LNCAP (cell line): ENCODE results near the gene PRKCA.

Experiments
- TF ChIP-seq, protein P1 (sequence below): fragments of 450-650 bp; IDR thresholded peaks from 2 replicates; pipeline ENCODE4 v1.5.1; 2017; ENCODE audit warnings: mild to moderate bottlenecking

PRKCA gene

GRCh38 chr17:66443166-66443565 is 140.8 kb downstream of the PRKCA start:
- TF ChIP-seq, protein P1, sequence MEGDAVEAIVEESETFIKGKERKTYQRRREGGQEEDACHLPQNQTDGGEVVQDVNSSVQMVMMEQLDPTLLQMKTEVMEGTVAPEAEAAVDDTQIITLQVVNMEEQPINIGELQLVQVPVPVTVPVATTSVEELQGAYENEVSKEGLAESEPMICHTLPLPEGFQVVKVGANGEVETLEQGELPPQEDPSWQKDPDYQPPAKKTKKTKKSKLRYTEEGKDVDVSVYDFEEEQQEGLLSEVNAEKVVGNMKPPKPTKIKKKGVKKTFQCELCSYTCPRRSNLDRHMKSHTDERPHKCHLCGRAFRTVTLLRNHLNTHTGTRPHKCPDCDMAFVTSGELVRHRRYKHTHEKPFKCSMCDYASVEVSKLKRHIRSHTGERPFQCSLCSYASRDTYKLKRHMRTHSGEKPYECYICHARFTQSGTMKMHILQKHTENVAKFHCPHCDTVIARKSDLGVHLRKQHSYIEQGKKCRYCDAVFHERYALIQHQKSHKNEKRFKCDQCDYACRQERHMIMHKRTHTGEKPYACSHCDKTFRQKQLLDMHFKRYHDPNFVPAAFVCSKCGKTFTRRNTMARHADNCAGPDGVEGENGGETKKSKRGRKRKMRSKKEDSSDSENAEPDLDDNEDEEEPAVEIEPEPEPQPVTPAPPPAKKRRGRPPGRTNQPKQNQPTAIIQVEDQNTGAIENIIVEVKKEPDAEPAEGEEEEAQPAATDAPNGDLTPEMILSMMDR = no peak

DNA sequence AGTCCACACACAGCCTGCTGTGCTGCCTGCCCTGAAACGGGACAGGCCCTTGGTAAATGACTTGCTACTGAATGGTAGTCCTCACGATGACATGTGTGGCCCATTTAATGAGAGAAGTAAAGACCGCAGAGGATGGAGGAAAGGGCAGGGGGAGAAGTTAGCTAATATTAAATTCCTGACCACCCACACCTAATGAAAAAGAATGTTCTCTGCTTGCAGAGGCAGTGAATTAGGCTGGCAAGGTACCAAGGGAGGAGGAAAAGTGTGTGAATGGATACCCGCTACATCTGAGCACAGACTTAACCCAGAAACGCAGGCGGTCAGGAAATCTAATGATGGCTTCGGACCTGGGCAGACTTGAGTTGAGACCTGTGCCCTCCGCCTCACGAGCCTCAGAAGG is 141.2 kb downstream of the PRKCA start:
- TF ChIP-seq, protein P1 = no peak

DNA sequence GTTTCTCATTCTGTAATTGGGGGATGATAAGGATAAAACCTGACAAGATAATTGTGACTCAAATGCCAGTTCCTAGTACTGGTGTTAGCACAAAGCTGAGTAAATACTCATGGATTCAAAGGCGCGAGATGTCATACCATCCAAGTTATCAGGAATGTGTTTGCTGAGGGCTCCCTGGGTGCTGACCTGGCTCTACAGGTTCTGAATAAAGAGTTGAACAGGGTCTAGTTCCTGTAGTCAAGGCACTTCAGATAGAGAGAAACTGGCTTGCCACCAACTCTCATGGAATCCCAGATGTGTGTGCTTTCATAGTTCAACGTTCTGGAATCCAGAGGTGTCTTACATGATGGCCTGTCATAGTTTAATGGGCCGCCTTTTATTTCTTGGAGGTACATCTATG is 141.6 kb downstream of the PRKCA start:
- TF ChIP-seq, protein P1 = no peak

DNA sequence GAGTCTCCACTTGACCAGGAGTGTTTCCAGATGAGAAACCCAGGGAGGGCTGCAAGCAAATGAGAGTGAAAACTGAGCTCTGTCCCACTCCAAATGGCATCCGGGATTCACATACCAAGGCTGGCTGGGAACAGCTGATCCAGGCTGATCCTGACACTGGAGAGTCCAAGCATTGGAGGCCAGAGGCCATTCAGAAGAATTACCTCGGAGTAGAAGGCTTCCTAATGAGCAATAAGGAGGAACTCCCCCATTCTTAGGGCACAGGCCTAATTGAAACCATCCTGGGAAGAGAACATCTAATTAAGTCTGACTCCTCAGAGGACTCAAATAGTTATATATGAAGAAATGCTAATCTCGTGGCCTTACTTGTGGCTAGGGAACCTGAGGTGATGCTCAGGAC is 142.8 kb downstream of the PRKCA start:
- TF ChIP-seq, protein P1 = no peak

DNA sequence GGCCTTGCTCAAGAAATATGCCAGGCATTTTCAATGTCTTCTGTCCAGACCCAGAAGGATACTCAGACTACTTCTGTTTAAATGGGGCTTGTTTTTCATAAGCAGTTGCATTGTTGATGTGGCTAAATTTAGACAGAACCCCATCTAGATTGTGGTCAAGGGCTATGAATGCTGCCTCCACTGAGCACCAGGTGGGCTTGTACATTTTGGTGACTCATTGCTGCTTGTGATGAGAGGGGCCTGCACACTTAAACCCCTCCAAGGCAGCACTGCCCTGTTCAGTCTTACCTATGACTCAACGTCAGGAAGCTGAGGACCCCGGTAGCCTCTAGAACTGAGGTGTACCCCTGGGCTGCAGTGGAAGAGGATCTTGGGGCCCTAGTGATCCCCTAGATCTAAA is 144.0 kb downstream of the PRKCA start:
- TF ChIP-seq, protein P1 = no peak

DNA sequence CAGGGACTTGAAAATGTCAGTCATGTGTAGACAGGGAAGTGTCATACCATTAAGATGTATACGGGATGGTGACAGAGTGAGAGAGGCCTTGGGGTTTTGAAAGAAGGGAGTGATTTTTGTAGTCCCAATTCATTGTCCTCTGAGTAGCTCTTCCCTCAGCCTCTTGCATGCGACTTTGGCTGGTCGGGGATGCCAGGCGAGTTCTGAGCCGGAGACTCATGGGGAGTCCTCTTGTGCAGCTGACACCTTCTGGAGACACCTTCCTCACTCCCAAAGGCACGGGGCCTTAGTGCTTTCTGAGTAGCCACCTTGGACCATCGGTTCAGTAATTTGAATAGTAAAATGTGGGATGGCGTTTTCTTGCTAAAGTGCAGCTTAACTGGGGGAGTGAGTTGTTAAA is 144.7 kb downstream of the PRKCA start:
- TF ChIP-seq, protein P1 = no peak

DNA sequence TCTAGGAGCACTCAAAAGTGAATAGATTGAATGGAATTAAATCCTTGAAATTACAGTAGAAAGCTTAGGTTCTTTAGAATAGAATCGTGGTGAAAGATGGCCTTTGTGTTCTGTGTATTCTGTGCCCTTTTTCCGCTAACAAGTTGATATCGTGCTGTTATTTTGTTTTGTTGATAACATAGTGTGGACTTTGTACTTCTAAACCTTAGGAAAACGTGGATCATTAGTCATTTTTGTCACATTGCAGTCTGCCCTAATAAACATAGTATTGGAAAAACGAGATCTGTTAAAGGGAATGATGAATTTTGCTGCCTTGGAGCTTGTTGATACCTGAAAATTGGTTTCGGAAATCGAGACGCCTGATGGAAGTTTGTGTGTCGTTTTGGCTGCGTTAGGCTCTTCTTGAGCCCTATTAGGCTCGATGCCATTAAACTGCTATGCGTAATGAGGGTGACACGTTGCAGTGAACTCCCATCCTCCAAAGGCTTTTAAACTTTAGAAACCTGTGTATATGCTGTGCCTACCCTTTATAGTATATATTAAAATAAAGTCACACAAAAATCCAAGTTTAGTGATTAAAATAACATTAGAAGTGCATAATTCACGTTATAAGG is 145.7 kb downstream of the PRKCA start:
- TF ChIP-seq, protein P1 = no peak

GRCh38 chr17:66449418-66449977 is 147.1 kb downstream of the PRKCA start:
- TF ChIP-seq, protein P1 = no peak
